Loucy (cell line): ENCODE measurements around the gene MAST4.

Experiments used
- H2AFZ ChIP-seq: fragments of 200-600 bp; sonication (generic); 2 replicates; pipeline ENCODE4 v1.6.0; 2016; ENCODE audit warnings: antibody characterized with exemption, mild to moderate bottlenecking, low read length, moderate library complexity
- H3F3A ChIP-seq: fragments of 200-600 bp; 2 replicates; pipeline ENCODE4 v1.6.0; 2016; ENCODE audit warnings: antibody characterized with exemption, low read depth, mild to moderate bottlenecking
- H3K27me3 ChIP-seq: fragments of 200-600 bp; sonication (generic); 2 replicates; pipeline ENCODE4 v1.6.1; 2014; ENCODE audit warnings: low read length, mild to moderate bottlenecking; ENCODE audit not compliant: insufficient read depth, poor library complexity, severe bottlenecking
- H3K36me3 ChIP-seq: fragments of 200-600 bp; sonication (generic); 2 replicates; pipeline ENCODE4 v1.6.1; 2016; ENCODE audit warnings: low read length; ENCODE audit not compliant: insufficient read depth
- H3K4me1 ChIP-seq: fragments of 200-600 bp; sonication (generic); 2 replicates; pipeline ENCODE4 v1.5.1; 2014; ENCODE audit warnings: low read length, mild to moderate bottlenecking; ENCODE audit not compliant: insufficient read depth, poor library complexity, severe bottlenecking
- H3K4me2 ChIP-seq: fragments of 200-600 bp; sonication (generic); 2 replicates; pipeline ENCODE4 v1.6.0; 2014; ENCODE audit warnings: antibody characterized with exemption, low read length, low read depth, mild to moderate bottlenecking; ENCODE audit not compliant: poor library complexity, severe bottlenecking
- H3K4me3 ChIP-seq: fragments of 200-600 bp; sonication (generic); 2 replicates; pipeline ENCODE4 v1.5.1; 2014; ENCODE audit warnings: low read length, mild to moderate bottlenecking, mixed read lengths; ENCODE audit not compliant: poor library complexity, severe bottlenecking
- H3K79me2 ChIP-seq: fragments of 200-600 bp; sonication (generic); 2 replicates; pipeline ENCODE4 v1.6.1; 2014; ENCODE audit warnings: low read length; ENCODE audit not compliant: insufficient read depth
- H3K9ac ChIP-seq: fragments of 200-600 bp; sonication (generic); 2 replicates; pipeline ENCODE4 v1.6.0; 2014; ENCODE audit warnings: mild to moderate bottlenecking, low read depth, low read length, moderate library complexity; ENCODE audit not compliant: poor library complexity, severe bottlenecking
- H3K9me2 ChIP-seq: fragments of 200-600 bp; sonication (generic); replicated peaks from 2 replicates; pipeline ENCODE4 v1.6.1; 2016; ENCODE audit warnings: low read depth, low read length, mixed read lengths
- H3K9me3 ChIP-seq: fragments of 200-600 bp; sonication (generic); 2 replicates; pipeline ENCODE4 v1.6.1; 2014; ENCODE audit warnings: mild to moderate bottlenecking, antibody characterized with exemption, low read length, low read depth; ENCODE audit not compliant: insufficient read depth
- H4K20me1 ChIP-seq: fragments of 200-600 bp; sonication (generic); 2 replicates; pipeline ENCODE4 v1.6.0; 2014; ENCODE audit warnings: antibody characterized with exemption, low read length, mild to moderate bottlenecking; ENCODE audit not compliant: insufficient read depth, poor library complexity, severe bottlenecking
- EZH2phosphoT487 ChIP-seq: fragments of 200-600 bp; IDR thresholded peaks from 2 replicates; pipeline ENCODE4 v1.6.1; 2018; ENCODE audit warnings: antibody characterized with exemption, mild to moderate bottlenecking, moderate library complexity, borderline replicate concordance
- TF ChIP-seq, protein P1 (sequence below): fragments of 200-600 bp; sonication (generic); conservative IDR thresholded peaks from 2 replicates; pipeline ENCODE4 v1.5.1; 2014; ENCODE audit warnings: mild to moderate bottlenecking, antibody characterized with exemption, low read length

The MAST4 gene

GRCh38 chr5:66850354-66851075 is 254.3 kb downstream of the MAST4 start:
- TF ChIP-seq, protein P1, sequence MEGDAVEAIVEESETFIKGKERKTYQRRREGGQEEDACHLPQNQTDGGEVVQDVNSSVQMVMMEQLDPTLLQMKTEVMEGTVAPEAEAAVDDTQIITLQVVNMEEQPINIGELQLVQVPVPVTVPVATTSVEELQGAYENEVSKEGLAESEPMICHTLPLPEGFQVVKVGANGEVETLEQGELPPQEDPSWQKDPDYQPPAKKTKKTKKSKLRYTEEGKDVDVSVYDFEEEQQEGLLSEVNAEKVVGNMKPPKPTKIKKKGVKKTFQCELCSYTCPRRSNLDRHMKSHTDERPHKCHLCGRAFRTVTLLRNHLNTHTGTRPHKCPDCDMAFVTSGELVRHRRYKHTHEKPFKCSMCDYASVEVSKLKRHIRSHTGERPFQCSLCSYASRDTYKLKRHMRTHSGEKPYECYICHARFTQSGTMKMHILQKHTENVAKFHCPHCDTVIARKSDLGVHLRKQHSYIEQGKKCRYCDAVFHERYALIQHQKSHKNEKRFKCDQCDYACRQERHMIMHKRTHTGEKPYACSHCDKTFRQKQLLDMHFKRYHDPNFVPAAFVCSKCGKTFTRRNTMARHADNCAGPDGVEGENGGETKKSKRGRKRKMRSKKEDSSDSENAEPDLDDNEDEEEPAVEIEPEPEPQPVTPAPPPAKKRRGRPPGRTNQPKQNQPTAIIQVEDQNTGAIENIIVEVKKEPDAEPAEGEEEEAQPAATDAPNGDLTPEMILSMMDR = no peak
- TF ChIP-seq EZH2phosphoT487 = no peak
- no peaks in the 10 kb centered on the region for H3F3A ChIP-seq
- no peaks in the 10 kb centered on the region for H3K36me3 ChIP-seq
- no peaks in the 10 kb centered on the region for H4K20me1 ChIP-seq
- H3K4me2 ChIP-seq = no peak overlapping the region
- no peaks in the 10 kb centered on the region for H3K27me3 ChIP-seq
- H3K9me3 ChIP-seq = no peaks in the 10 kb centered on the region
- no peak overlapping the region for H3K4me3 ChIP-seq
- H3K79me2 ChIP-seq = no peaks in the 10 kb centered on the region
- no peaks in the 10 kb centered on the region for H3K4me1 ChIP-seq
- H2AFZ ChIP-seq = no peak overlapping the region
- no peaks in the 10 kb centered on the region for H3K9me2 ChIP-seq
- H3K9ac ChIP-seq = no peak overlapping the region

GRCh38 chr5:66851306-66851705 is 255.1 kb downstream of the MAST4 start:
- Histone ChIP-seq H3K4me3 (no peak overlapping the region), H2AFZ (no peak overlapping the region), H3K9ac (no peak overlapping the region), H3K9me2 (no peaks in the 10 kb centered on the region), H4K20me1 (no peaks in the 10 kb centered on the region), H3K79me2 (no peaks in the 10 kb centered on the region), H3K4me1 (no peaks in the 10 kb centered on the region), H3K4me2 (no peak overlapping the region), H3K9me3 (no peaks in the 10 kb centered on the region), H3K36me3 (no peaks in the 10 kb centered on the region), H3F3A (no peaks in the 10 kb centered on the region), H3K27me3 (no peaks in the 10 kb centered on the region)
- TF ChIP-seq, protein P1 = no peak

DNA sequence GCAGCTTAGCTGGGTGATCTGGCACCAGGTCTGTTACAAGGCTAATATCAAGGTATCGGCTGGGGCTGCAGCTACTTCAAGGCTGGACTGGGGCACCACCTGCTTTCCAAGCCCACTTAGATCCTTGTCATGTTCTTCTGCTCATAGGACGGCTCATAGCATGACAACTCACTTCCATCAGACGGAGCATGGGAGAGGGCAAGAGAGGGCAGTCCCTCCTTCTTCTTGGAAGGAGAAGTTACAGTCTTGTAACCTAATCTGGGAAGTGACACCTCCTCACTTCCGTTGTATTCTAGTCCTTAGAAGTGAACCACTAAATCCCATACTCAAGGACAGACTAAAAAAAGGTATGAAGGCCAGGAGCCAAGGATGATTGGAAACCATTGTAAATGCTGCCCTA is 258.2 kb downstream of the MAST4 start:
- H2AFZ ChIP-seq = no peak overlapping the region
- H3K27me3 ChIP-seq = no peaks in the 10 kb centered on the region
- H3K4me2 ChIP-seq = no peak overlapping the region
- no peak overlapping the region for H3K4me3 ChIP-seq
- no peaks in the 10 kb centered on the region for H3K79me2 ChIP-seq
- no peaks in the 10 kb centered on the region for H3K9me2 ChIP-seq
- H3F3A ChIP-seq = no peaks in the 10 kb centered on the region
- no peaks in the 10 kb centered on the region for H3K9me3 ChIP-seq
- no peaks in the 10 kb centered on the region for H3K36me3 ChIP-seq
- H4K20me1 ChIP-seq = no peaks in the 10 kb centered on the region
- TF ChIP-seq EZH2phosphoT487 = no peak
- TF ChIP-seq, protein P1 = no peak
- no peaks in the 10 kb centered on the region for H3K4me1 ChIP-seq
- H3K9ac ChIP-seq = no peak overlapping the region
